ENCODE data around the gene EMILIN2. TPM values are rescaled to one million over a fixed set of nuclear protein-coding genes. Genes with fewer than 3 reads are reported as not detected.

EMILIN2 gene
- total and polyA plus RNA-seq, 2 donors (not counting 3 experiments of a cell fraction or from before 2014, with no cell fraction given), result 9.4 to 13.4 TPM

- Histone ChIP-seq H3K4me1 (ENCODE audit: control insufficient read depth, extremely low read depth, insufficient read depth, low read length) (peaks cover 18% of the 10 kb centered on the region), H3K9ac (replicated peaks; ENCODE audit: extremely low read depth, insufficient read depth, low read length) (no peak overlapping the region), H3K9me3 (replicated peaks; ENCODE audit: control insufficient read depth, insufficient read depth, low read length) (no peaks in the 10 kb centered on the region), H3K4me3 (replicated peaks in 1 of 3; ENCODE audit: insufficient read depth in 1 of 3, low read depth in 1 of 3, low read length in 3 of 3) (no peak overlapping the region), H3K4me2 (ENCODE audit: insufficient read depth, low read length) (no peak overlapping the region), H3K27ac (ENCODE audit: insufficient read depth, low read depth, low read length) (no peak overlapping the region), H3K79me2 (ENCODE audit: control insufficient read depth, insufficient read depth, low read length) (no peaks in the 10 kb centered on the region), H3K36me3 (ENCODE audit: control insufficient read depth in 2 of 2, extremely low read depth in 1 of 2, insufficient read depth in 2 of 2, low read length in 2 of 2) (peaks cover 15 to 27% of the 10 kb centered on the region in 2 experiments), H4K20me1 (replicated peaks; ENCODE audit: control insufficient read depth, extremely low read depth, insufficient read depth, low read length) (no peaks in the 10 kb centered on the region), H3K27me3 (ENCODE audit: control insufficient read depth in 2 of 2, insufficient read depth in 2 of 2, low read length in 2 of 2) (no peaks in the 10 kb centered on the region), H2AFZ (ENCODE audit: low read depth, low read length) (no peak overlapping the region), H3K9me1 (replicated peaks; ENCODE audit: control insufficient read depth, extremely low read depth, insufficient read depth, low read length) (no peaks in the 10 kb centered on the region)
- DNase-seq (ENCODE audit: low read depth, low spot score) (no peak), FAIRE-seq (no peak)
- no TSS peak for BruUV-seq (replicated peaks)
- ChIA-PET POLR2A (no interaction called here), CTCF (no interaction called here)
- TF ChIP-seq GATA2 (IDR thresholded peaks at IDR 0.05; ENCODE audit: insufficient read depth, insufficient read length, low read depth, low read length) (no peak), MYC (IDR thresholded peaks at IDR 0.05; ENCODE audit: low read depth, low read length) (no peak), POLR2A (IDR thresholded peaks at IDR 0.05; ENCODE audit: low read depth, low read length) (no peak), CTCF (IDR thresholded peaks at IDR 0.05; ENCODE audit: extremely low read depth in 1 of 2, insufficient read depth in 1 of 2, low read depth in 1 of 2, low read length in 2 of 2) (no peak)
- intact Hi-C loops (cut with micrococcal nuclease) (loop anchor here (2.0 to 5.0 kb wide), 2 partner anchors 154 to 325 kb away; partner anchors contain the start of gene MYL12A), dilution Hi-C loops (cut with MboI; ENCODE audit: extremely low pct_ligation_motif_present, low sequenced_read_pairs) (no loop called here)
Observed at GRCh38 chr18:2921778-2922177, 75.0 kb downstream of the EMILIN2 start.

- no peak overlapping the region for H2AFZ ChIP-seq (ENCODE audit: low read depth, low read length)
- peaks cover 23 to 37% of the 10 kb centered on the region in 2 experiments for H3K36me3 ChIP-seq (ENCODE audit: control insufficient read depth in 2 of 2, extremely low read depth in 1 of 2, insufficient read depth in 2 of 2, low read length in 2 of 2)
- H4K20me1 ChIP-seq (replicated peaks; ENCODE audit: control insufficient read depth, extremely low read depth, insufficient read depth, low read length), result no peaks in the 10 kb centered on the region
- CTCF ChIA-PET, result interaction anchor here (0.6 to 1.9 kb wide), 12 partner anchors 10 to 743 kb away, joined by 3 to 12 read pairs (median 6); no protein-coding TSS in a partner anchor
- peak; percentile 92 for FAIRE-seq
- H3K4me2 ChIP-seq (ENCODE audit: insufficient read depth, low read length), result no peak overlapping the region
- H3K4me1 ChIP-seq (ENCODE audit: control insufficient read depth, extremely low read depth, insufficient read depth, low read length), result peaks cover 6% of the 10 kb centered on the region
- H3K9me3 ChIP-seq (replicated peaks; ENCODE audit: control insufficient read depth, insufficient read depth, low read length), result no peaks in the 10 kb centered on the region
- no peaks in the 10 kb centered on the region for H3K9me1 ChIP-seq (replicated peaks; ENCODE audit: control insufficient read depth, extremely low read depth, insufficient read depth, low read length)
- peak; percentile 84 for DNase-seq (ENCODE audit: low read depth, low spot score)
- no peaks in the 10 kb centered on the region for H3K79me2 ChIP-seq (ENCODE audit: control insufficient read depth, insufficient read depth, low read length)
- intact Hi-C loops (cut with micrococcal nuclease), result loop anchor here (2.0 to 5.0 kb wide), 2 partner anchors 156 to 323 kb away; partner anchors contain the start of gene MYL12A
- dilution Hi-C loops (cut with MboI; ENCODE audit: extremely low pct_ligation_motif_present, low sequenced_read_pairs), result no loop called here
- no peak overlapping the region for H3K9ac ChIP-seq (replicated peaks; ENCODE audit: extremely low read depth, insufficient read depth, low read length)
- H3K27me3 ChIP-seq (ENCODE audit: control insufficient read depth in 2 of 2, insufficient read depth in 2 of 2, low read length in 2 of 2), result no peaks in the 10 kb centered on the region
- peak; percentile 33 for TF ChIP-seq MAX (IDR thresholded peaks at IDR 0.05; ENCODE audit: insufficient read depth, insufficient read length)
- TF ChIP-seq FOS (IDR thresholded peaks at IDR 0.05; ENCODE audit: borderline replicate concordance, insufficient read depth, low read length), result peak; percentile 63
- peak; percentile 54 for TF ChIP-seq POLR2AphosphoS5 (IDR thresholded peaks at IDR 0.05; ENCODE audit: insufficient read depth, low read depth, low read length)
- peak; percentile 73 for TF ChIP-seq JUN (IDR thresholded peaks at IDR 0.05; ENCODE audit: borderline replicate concordance, insufficient read depth, insufficient read length, low read depth)
- TF ChIP-seq CTCF (IDR thresholded peaks at IDR 0.05; ENCODE audit: extremely low read depth in 1 of 2, insufficient read depth in 1 of 2, low read depth in 1 of 2, low read length in 2 of 2), result no peak
- BruUV-seq (replicated peaks), result no TSS peak
- no peak overlapping the region for H3K4me3 ChIP-seq (replicated peaks in 1 of 3; ENCODE audit: insufficient read depth in 1 of 3, low read depth in 1 of 3, low read length in 3 of 3)
- POLR2A ChIA-PET, result interaction anchor here (0.8 to 0.9 kb wide), 2 partner anchors 322 to 324 kb away, joined by 4 to 5 read pairs; partner anchors contain the start of gene MYL12A
- peak overlapping the region; percentile 46 for H3K27ac ChIP-seq (ENCODE audit: insufficient read depth, low read depth, low read length)
Observed at GRCh38 chr18:2923464-2923863, 76.7 kb downstream of the EMILIN2 start.
